HepG2 (cell line): ENCODE measurements around the gene KCNH1. TPM values are rescaled to one million over a fixed set of nuclear protein-coding genes. Genes with fewer than 3 reads are reported as not detected.

Source experiments
- ATAC-seq: fragments of 200-7000 bp; cut with Tn5 transposase; 3 replicates; pipeline ENCODE4 v1.9.1; 2020; ENCODE audit warnings: mild to moderate bottlenecking, moderate library complexity
- BruUV-seq: library from RNA; stranded (reverse); fragments of 400-500 nt; replicated peaks from 2 replicates; lab custom pipeline; 2021; lab: Mats Ljungman, UMichigan
- CTCF ChIA-PET: fragments of 300-600 bp; formaldehyde crosslinking; extraction: SDS; loops from one replicate; lab custom pipeline; 2021; ENCODE audit warnings: low total read pairs, inconsistent platforms, low intra/inter-chr PET ratio; lab: Yijun Ruan, JAX
- POLR2A ChIA-PET: fragments of 350-600 bp; sonication (Branson Sonifier 250); formaldehyde crosslinking; loops from one replicate; lab custom pipeline; 2020; ENCODE audit warnings: antibody characterized with exemption, inconsistent platforms; lab: Yijun Ruan, JAX
- DNase-seq: peaks from one replicate; pipeline ENCODE4 v3.0.0-alpha.2; 2015; ENCODE audit warnings: low spot score
- FAIRE-seq: peaks from 3 replicates; lab custom pipeline; 2011; peaks lifted over from hg19 to GRCh38; lab: Jason Lieb, UNC
- H2AFZ ChIP-seq: one replicate; pipeline ENCODE4 v1.6.1; 2011; ENCODE audit warnings: low read length, inconsistent platforms
- H3K27ac ChIP-seq: fragments of 300-600 bp; 3 replicates; pipeline ENCODE4 v1.8.0; 2011; ENCODE audit warnings: mixed run types, mild to moderate bottlenecking, mixed read lengths, low read length, inconsistent platforms; ENCODE audit not compliant: insufficient read depth; ENCODE audit errors: extremely low read length
- H3K27me3 ChIP-seq, 2 experiments: fragments of 200-600 bp in 1 of 2; 2 replicates in 1 of 2; 3 replicates in 1 of 2; pipeline versions ENCODE4 v1.6.0 to v1.8.0; 2011; ENCODE audit warnings: low read length in 2 of 2, mild to moderate bottlenecking in 2 of 2, moderate library complexity in 2 of 2, inconsistent platforms in 1 of 2; ENCODE audit not compliant: insufficient read depth in 2 of 2, control insufficient read depth in 1 of 2
- H3K36me3 ChIP-seq, 2 experiments: fragments of 200-600 bp in 1 of 2; replicated peaks in 1 of 2; 2 replicates in 1 of 2; 3 replicates in 1 of 2; pipeline versions ENCODE4 v1.5.1 to v1.8.0; 2011; ENCODE audit warnings: low read length in 2 of 2, inconsistent platforms in 1 of 2; ENCODE audit not compliant: insufficient read depth in 2 of 2, control insufficient read depth in 1 of 2
- H3K4me1 ChIP-seq: 2 replicates; pipeline ENCODE4 v1.5.1; 2012; ENCODE audit warnings: low read length, inconsistent platforms; ENCODE audit not compliant: insufficient read depth
- H3K4me2 ChIP-seq: 2 replicates; pipeline ENCODE4 v1.6.0; 2011; ENCODE audit warnings: low read depth, low read length, inconsistent platforms
- H3K4me3 ChIP-seq, 3 experiments: fragments of 200-600 bp in 1 of 3; sonication (generic), shearing (Covaris generic) in 1 of 3; replicated peaks in 1 of 3; 2 replicates each; pipeline ENCODE4 v1.5.1; 2011 to 2016; ENCODE audit warnings: low read length in 3 of 3, inconsistent platforms in 2 of 3, low read depth in 2 of 3, mild to moderate bottlenecking in 2 of 3, control low read depth in 1 of 3, mixed read lengths in 1 of 3; ENCODE audit not compliant: insufficient read depth in 1 of 3
- H3K79me2 ChIP-seq: one replicate; pipeline ENCODE4 v1.6.1; 2011; ENCODE audit warnings: low read length, inconsistent platforms; ENCODE audit not compliant: insufficient read depth
- H3K9ac ChIP-seq: 2 replicates; pipeline ENCODE4 v1.6.0; 2011; ENCODE audit warnings: mild to moderate bottlenecking, low read depth, low read length, inconsistent platforms; ENCODE audit not compliant: insufficient read depth
- H3K9me3 ChIP-seq: 2 replicates; pipeline ENCODE4 v1.5.1; 2012; ENCODE audit warnings: mild to moderate bottlenecking, low read length
- H4K20me1 ChIP-seq: 2 replicates; pipeline ENCODE4 v1.6.0; 2011; ENCODE audit warnings: inconsistent platforms, mild to moderate bottlenecking, low read length, moderate library complexity; ENCODE audit not compliant: insufficient read depth
- CBX1 ChIP-seq: IDR thresholded peaks from one replicate; pipeline ENCODE4 v1.6.1; 2016; ENCODE audit warnings: antibody characterized with exemption, low read depth
- GTF2F1 ChIP-seq: fragments of 150-350 bp; IDR thresholded peaks from 2 replicates; pipeline ENCODE4 v1.6.1; 2014; ENCODE audit warnings: low read length
- PAX8 ChIP-seq: sonication (generic); formaldehyde crosslinking; IDR thresholded peaks from 2 replicates; pipeline ENCODE4 v1.8.0; 2022; ENCODE audit warnings: mild to moderate bottlenecking, missing genetic modification reagents, borderline replicate concordance
- SIN3B ChIP-seq: fragments of 150-350 bp; IDR thresholded peaks from 2 replicates; pipeline ENCODE4 v1.6.1; 2014; ENCODE audit warnings: low read length
- ZFY ChIP-seq: sonication (generic); formaldehyde crosslinking; IDR thresholded peaks from 2 replicates; pipeline ENCODE4 v1.4.0; 2020; ENCODE audit warnings: missing genetic modification reagents
- ZNF747 ChIP-seq: sonication (generic); formaldehyde crosslinking; IDR thresholded peaks from 2 replicates; pipeline ENCODE4 v1.8.1; 2023; ENCODE audit warnings: missing genetic modification reagents, mild to moderate bottlenecking, borderline replicate concordance
- WGBS: methylation state at CpG from one replicate; pipeline ENCODE4 v1.1.6; 2017; ENCODE audit warnings: low lambda C conversion rate; 5-methylcytosine and 5-hydroxymethylcytosine counted together
- in situ Hi-C: cut with HindIII; loops from 2 replicates; pipeline ENCODE4 v1.10.0; 2017; ENCODE audit warnings: low pct_unique_long_range_greater_than_20kb; ENCODE audit not compliant: extremely low pct_ligation_motif_present
- intact Hi-C: fragments of 100-400 bp; cut with micrococcal nuclease; formaldehyde crosslinking; loops from one replicate; pipeline ENCODE4 v1.10.0; 2022; ENCODE audit not compliant: unreplicated experiment
- polyA plus RNA-seq, 8 experiments: library from polyadenylated mRNA; depleted of rRNA in 3 of 8; stranded (reverse) in 7 of 8; unstranded in 1 of 8; fragments of >200 nt; fragmentation: Illumina TruSeq in 4 of 8; extraction: Trizol in 4 of 8; gene quantifications; 2 replicates each; pipeline versions ENCODE4 v1.2.1 to v1.2.3, GENCODE V29; 2011 to 2016; ENCODE audit warnings: low read depth in 4 of 8, missing spikeins in 1 of 8, mixed read lengths in 1 of 8; ENCODE audit not compliant: insufficient read depth in 1 of 8
- total RNA-seq, 5 experiments: library from RNA; depleted of rRNA; stranded (reverse); fragments of >200 nt; fragmentation: Illumina TruSeq; extraction: Trizol; gene quantifications; 2 replicates each; pipeline ENCODE4 v1.2.3, GENCODE V29; 2016; ENCODE audit warnings: low read depth in 1 of 5
- TF ChIP-seq, protein P1 (sequence below): sonication (generic); formaldehyde crosslinking; IDR thresholded peaks from 2 replicates; pipeline ENCODE4 v1.4.0; 2020; ENCODE audit warnings: mild to moderate bottlenecking, low read depth, missing genetic modification reagents

The KCNH1 gene
- total and polyA plus RNA-seq, 2 of the 13 experiments (the other 11 are each of a cell fraction or from before 2014, with no cell fraction given) = not detected

DNA sequence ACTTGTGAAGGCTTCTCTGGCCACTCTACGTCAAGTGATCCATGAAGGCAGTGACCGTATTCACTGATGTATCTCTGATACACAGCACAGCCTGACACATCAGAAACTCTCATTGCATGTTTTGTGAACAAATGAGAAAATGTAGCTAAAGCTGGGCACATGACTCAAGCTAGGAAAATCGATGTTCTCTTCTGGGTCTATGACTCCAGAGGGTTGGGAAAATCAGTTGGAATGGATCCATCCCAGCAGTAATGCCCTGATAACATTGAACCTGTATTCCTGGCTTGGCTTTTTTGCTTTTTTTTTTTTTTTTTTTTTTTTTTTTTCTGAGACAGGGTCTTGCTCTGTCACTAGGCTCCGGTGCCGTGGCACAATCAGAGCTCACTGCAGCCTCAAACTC, 395.7 kb downstream of the KCNH1 start:
- DNase-seq = no peak
- Histone ChIP-seq H2AFZ (no peak overlapping the region), H3K9me3 (no peaks in the 10 kb centered on the region), H3K27ac (no peak overlapping the region), H3K36me3 (no peaks in the 10 kb centered on the region), H3K4me1 (no peaks in the 10 kb centered on the region), H3K79me2 (no peaks in the 10 kb centered on the region), H3K27me3 (no peaks in the 10 kb centered on the region), H3K4me3 (no peak overlapping the region), H3K4me2 (no peak overlapping the region), H3K9ac (no peak overlapping the region), H4K20me1 (no peaks in the 10 kb centered on the region)
- ATAC-seq = no peak
- BruUV-seq = no TSS peak
- intact Hi-C loops = no loop called here
- in situ Hi-C loops = no loop called here
- CTCF ChIA-PET = no interaction called here
- no peak for FAIRE-seq
- WGBS = 23% methylated on average over 5 of the region's 5 CpGs
- TF ChIP-seq CBX1 (no peak), SIN3B (no peak)
- POLR2A ChIA-PET = no interaction called here

DNA sequence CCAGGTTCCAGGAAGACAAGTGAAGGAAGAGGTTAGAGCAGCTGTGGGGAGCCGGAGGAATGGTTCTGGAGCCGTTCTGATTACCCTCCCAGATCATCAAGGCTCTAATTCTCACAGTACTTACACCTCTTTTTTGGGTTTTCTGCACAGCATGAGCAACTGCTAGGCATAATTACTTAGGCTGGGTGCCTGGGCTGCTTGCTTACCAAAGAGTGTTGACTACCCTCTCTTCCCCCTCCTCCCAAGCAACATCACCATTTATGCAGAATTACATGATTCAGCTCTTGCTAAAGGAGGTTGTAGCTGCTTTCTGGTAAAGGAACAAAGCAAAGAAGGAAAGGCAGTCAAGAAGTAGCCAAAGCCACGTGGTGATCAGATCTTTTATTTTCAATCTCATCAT, 397.2 kb downstream of the KCNH1 start:
- no peak for FAIRE-seq
- 0% methylated on average over 3 of the region's 3 CpGs for WGBS
- H3K27me3 ChIP-seq = no peaks in the 10 kb centered on the region
- no peaks in the 10 kb centered on the region for H3K9me3 ChIP-seq
- no peak overlapping the region for H3K4me2 ChIP-seq
- CTCF ChIA-PET = no interaction called here
- H3K4me3 ChIP-seq = no peak overlapping the region
- no peaks in the 10 kb centered on the region for H4K20me1 ChIP-seq
- intact Hi-C loops = no loop called here
- TF ChIP-seq, protein P1, sequence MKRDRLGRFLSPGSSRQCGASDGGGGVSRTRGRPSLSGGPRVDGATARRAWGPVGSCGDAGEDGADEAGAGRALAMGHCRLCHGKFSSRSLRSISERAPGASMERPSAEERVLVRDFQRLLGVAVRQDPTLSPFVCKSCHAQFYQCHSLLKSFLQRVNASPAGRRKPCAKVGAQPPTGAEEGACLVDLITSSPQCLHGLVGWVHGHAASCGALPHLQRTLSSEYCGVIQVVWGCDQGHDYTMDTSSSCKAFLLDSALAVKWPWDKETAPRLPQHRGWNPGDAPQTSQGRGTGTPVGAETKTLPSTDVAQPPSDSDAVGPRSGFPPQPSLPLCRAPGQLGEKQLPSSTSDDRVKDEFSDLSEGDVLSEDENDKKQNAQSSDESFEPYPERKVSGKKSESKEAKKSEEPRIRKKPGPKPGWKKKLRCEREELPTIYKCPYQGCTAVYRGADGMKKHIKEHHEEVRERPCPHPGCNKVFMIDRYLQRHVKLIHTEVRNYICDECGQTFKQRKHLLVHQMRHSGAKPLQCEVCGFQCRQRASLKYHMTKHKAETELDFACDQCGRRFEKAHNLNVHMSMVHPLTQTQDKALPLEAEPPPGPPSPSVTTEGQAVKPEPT (CRISPR knock-in tag) = no peak
- TF ChIP-seq ZFY (CRISPR knock-in tag) (no peak), ZNF747 (no peak), PAX8 (no peak), GTF2F1 (no peak)
- no peaks in the 10 kb centered on the region for H3K36me3 ChIP-seq
- no peak for ATAC-seq
- no peaks in the 10 kb centered on the region for H3K4me1 ChIP-seq
- DNase-seq = no peak
- in situ Hi-C loops = no loop called here
- H3K9ac ChIP-seq = no peak overlapping the region
- H2AFZ ChIP-seq = no peak overlapping the region
- POLR2A ChIA-PET = no interaction called here
- H3K27ac ChIP-seq = no peak overlapping the region
- BruUV-seq = no TSS peak
- H3K79me2 ChIP-seq = no peaks in the 10 kb centered on the region
